ENCODE results near the gene ARHGEF25.

DNA sequence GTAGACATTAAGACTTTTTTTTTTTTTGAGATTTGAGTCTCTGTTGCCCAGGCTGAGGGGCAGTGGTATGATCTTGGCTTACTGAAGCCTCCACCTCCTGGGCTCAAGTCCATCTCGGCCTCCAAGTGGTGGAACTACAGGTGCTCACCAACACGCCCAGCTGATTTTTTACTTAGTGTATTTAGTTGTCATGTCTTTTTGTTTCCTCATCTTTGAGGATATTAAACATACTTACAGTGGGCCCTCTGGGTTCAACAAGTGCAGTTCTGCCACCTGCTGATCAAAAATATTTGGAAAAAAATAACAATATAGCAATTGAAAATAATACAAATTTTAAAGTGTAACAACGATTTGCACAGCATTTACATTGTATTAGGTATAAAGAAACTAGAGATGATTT lies 26.1 kb downstream of the ARHGEF25 start:
- no peak for TF ChIP-seq CTCF (IDR thresholded peaks at IDR 0.05)
- no peak for TF ChIP-seq EP300 (IDR thresholded peaks at IDR 0.05)
- no peak for TF ChIP-seq POLR2AphosphoS5 (IDR thresholded peaks at IDR 0.05)

All from upper lobe of left lung (tissue), 4 donors.